ENCODE results near the gene AUTS2.

- TF ChIP-seq CTCF (optimal IDR thresholded peaks at IDR 0.05 in 1 of 3, IDR thresholded peaks at IDR 0.05 in 1 of 3, conservative IDR thresholded peaks at IDR 0.05 in 1 of 3; ENCODE audit: extremely low read depth in 1 of 3, insufficient read depth in 2 of 3, low read length in 3 of 3) (no peak), EZH2 (IDR thresholded peaks at IDR 0.05; ENCODE audit: low read length) (no peak)
Measured at GRCh38 chr7:69761290-69761922, 163.1 kb downstream of the AUTS2 start.
